Sigmoid colon (tissue), 7 donors: Measurements from ENCODE around the gene CTPS2. TPM values are rescaled to one million over a fixed set of nuclear protein-coding genes. Genes with fewer than 3 reads are reported as not detected.

Experiments
- DNase-seq: peaks from one replicate; pipeline ENCODE4 v3.0.0-alpha.2; 2019
- H3K27ac ChIP-seq, 4 donors: fragments of 200-600 bp; sonication (generic); one replicate each; pipeline ENCODE4 v1.5.1; 2016 to 2019; ENCODE audit warnings: mild to moderate bottlenecking in 1 of 4
- H3K27me3 ChIP-seq, 3 donors: fragments of 200-600 bp; sonication (generic); one replicate each; pipeline ENCODE4 v1.5.1; 2019; ENCODE audit warnings: mild to moderate bottlenecking in 1 of 3
- H3K36me3 ChIP-seq, 4 donors: fragments of 200-600 bp; sonication (generic); one replicate each; pipeline ENCODE4 v1.5.1; 2016 to 2019
- H3K4me1 ChIP-seq, 4 donors: fragments of 200-600 bp; sonication (generic); one replicate each; pipeline ENCODE4 v1.5.1; 2017 to 2019
- H3K4me3 ChIP-seq, 4 donors: fragments of 200-600 bp; sonication (generic); one replicate each; pipeline ENCODE4 v1.5.1; 2017 to 2019; ENCODE audit warnings: mild to moderate bottlenecking in 2 of 4, moderate library complexity in 1 of 4
- H3K9me3 ChIP-seq, 4 donors: fragments of 200-600 bp in 3 of 4; sonication (generic) in 3 of 4; one replicate each; pipeline versions ENCODE4 v1.5.1 to v1.6.1; 2013 to 2019
- CTCF ChIP-seq, 4 experiments: fragments of 450-650 bp in 3 of 4; fragments of 200-600 bp in 1 of 4; IDR thresholded peaks; one replicate each; pipeline ENCODE4 v1.5.1; 2016 to 2019; ENCODE audit warnings: antibody characterized with exemption in 4 of 4, mild to moderate bottlenecking in 3 of 4, moderate library complexity in 2 of 4
- EP300 ChIP-seq, 4 donors: sonication (generic); formaldehyde crosslinking; IDR thresholded peaks; one replicate each; pipeline ENCODE4 v1.6.1; 2017; ENCODE audit warnings: antibody characterized with exemption in 4 of 4
- POLR2A ChIP-seq, 2 donors: fragments of 450-650 bp; IDR thresholded peaks; one replicate each; pipeline ENCODE4 v1.6.1; 2016; ENCODE audit warnings: antibody characterized with exemption in 2 of 2, mild to moderate bottlenecking in 2 of 2, moderate library complexity in 2 of 2
- POLR2AphosphoS5 ChIP-seq, 4 donors: sonication (generic); formaldehyde crosslinking; IDR thresholded peaks; one replicate each; pipeline ENCODE4 v1.6.1; 2017; ENCODE audit warnings: antibody characterized with exemption in 4 of 4
- WGBS, 2 donors: extraction: QIAGEN DNeasy Blood & Tissue Kit; methylation state at CpG; one replicate each; pipeline ENCODE4 v1.1.7; 2013; 5-methylcytosine and 5-hydroxymethylcytosine counted together
- intact Hi-C: fragments of 100-400 bp; cut with DNase I; formaldehyde crosslinking; loops from one replicate; pipeline ENCODE4 v1.15.1; 2023
- polyA plus RNA-seq, 3 donors: library from polyadenylated mRNA; stranded (reverse); fragments of 200-250 nt; gene quantifications; one replicate each; pipeline ENCODE4 v1.2.3, GENCODE V29; 2013
- total RNA-seq, 4 donors: library from RNA; depleted of rRNA; stranded (reverse); fragments of >200 nt; gene quantifications; one replicate each; pipeline ENCODE4 v1.1.0, GENCODE V29; 2016
- donor health status: healthy with polysubstance abuse.
- donor health status: Bipolar disorder and iron deficiency.
- donor health status: healthy.

CTPS2 gene
- total and polyA plus RNA-seq, 7 donors, result 6.0 to 23.0 (median 11.7) TPM

- intact Hi-C loops, result no loop called here
- Histone ChIP-seq H3K27ac (no peak overlapping the region), H3K27me3 (peaks cover 0 to under 1% (median 0%) of the 10 kb centered on the region in 3 donors), H3K4me3 (no peak overlapping the region), H3K9me3 (no peaks in the 10 kb centered on the region), H3K4me1 (no peaks in the 10 kb centered on the region), H3K36me3 (no peaks in the 10 kb centered on the region)
- TF ChIP-seq EP300 (IDR thresholded peaks at IDR 0.05) (no peak), POLR2AphosphoS5 (IDR thresholded peaks at IDR 0.05) (no peak), CTCF (IDR thresholded peaks at IDR 0.05) (no peak), POLR2A (IDR thresholded peaks at IDR 0.05) (no peak)
- 17 to 67% methylated on average over 2 of the region's 2 CpGs for WGBS, 2 donors
- no peak for DNase-seq
Measured at GRCh38 chrX:16662402-16662801, 50.1 kb downstream of the CTPS2 start.

- TF ChIP-seq EP300 (IDR thresholded peaks at IDR 0.05) (no peak), CTCF (IDR thresholded peaks at IDR 0.05) (no peak), POLR2A (IDR thresholded peaks at IDR 0.05) (no peak), POLR2AphosphoS5 (IDR thresholded peaks at IDR 0.05) (no peak)
- intact Hi-C loops, result no loop called here
- Histone ChIP-seq H3K27ac (no peak overlapping the region), H3K4me1 (no peaks in the 10 kb centered on the region), H3K4me3 (no peak overlapping the region), H3K9me3 (no peaks in the 10 kb centered on the region), H3K27me3 (peaks cover 0 to 3% (median 0%) of the 10 kb centered on the region in 3 donors), H3K36me3 (no peaks in the 10 kb centered on the region)
- no peak for DNase-seq
- 90 to 91% methylated on average over 2 of the region's 2 CpGs for WGBS, 2 donors
Measured at GRCh38 chrX:16661495-16661894, 51.0 kb downstream of the CTPS2 start.

GRCh38 chrX:16659321-16659720 lies 53.1 kb downstream of the CTPS2 start:
- Histone ChIP-seq H3K27ac (no peak overlapping the region), H3K4me1 (no peaks in the 10 kb centered on the region)

GRCh38 chrX:16658284-16658683 lies 54.2 kb downstream of the CTPS2 start:
- TF ChIP-seq EP300 (IDR thresholded peaks at IDR 0.05) (no peak), POLR2A (IDR thresholded peaks at IDR 0.05) (no peak), POLR2AphosphoS5 (IDR thresholded peaks at IDR 0.05) (no peak), CTCF (IDR thresholded peaks at IDR 0.05) (no peak)
- H3K9me3 ChIP-seq, result no peaks in the 10 kb centered on the region

More at GRCh38 chrX:16659321-16659720, 53.1 kb downstream of the CTPS2 start:
- DNase-seq, result no peak
- Histone ChIP-seq H3K36me3 (no peaks in the 10 kb centered on the region), H3K9me3 (no peaks in the 10 kb centered on the region), H3K4me3 (no peak overlapping the region), H3K27me3 (peaks cover 0 to 3% (median 0%) of the 10 kb centered on the region in 3 donors)
- WGBS, 2 donors, result 89 to 93% methylated on average over 1 of the region's 1 CpG
- TF ChIP-seq CTCF (IDR thresholded peaks at IDR 0.05) (no peak), EP300 (IDR thresholded peaks at IDR 0.05) (no peak)
- intact Hi-C loops, result no loop called here

GRCh38 chrX:16654093-16654492 lies 58.4 kb downstream of the CTPS2 start:
- Histone ChIP-seq H3K4me1 (no peaks in the 10 kb centered on the region), H3K36me3 (no peaks in the 10 kb centered on the region), H3K27ac (no peak overlapping the region), H3K9me3 (no peaks in the 10 kb centered on the region), H3K4me3 (no peak overlapping the region), H3K27me3 (peaks cover 0 to 6% (median 0%) of the 10 kb centered on the region in 3 donors)
- intact Hi-C loops, result no loop called here
- TF ChIP-seq EP300 (IDR thresholded peaks at IDR 0.05) (no peak), POLR2AphosphoS5 (IDR thresholded peaks at IDR 0.05) (no peak), CTCF (IDR thresholded peaks at IDR 0.05) (no peak), POLR2A (IDR thresholded peaks at IDR 0.05) (no peak)
- DNase-seq, result no peak
- 59 to 95% methylated on average over 3 of the region's 3 CpGs for WGBS, 2 donors

More at GRCh38 chrX:16658284-16658683, 54.2 kb downstream of the CTPS2 start:
- H3K4me1 ChIP-seq, result no peaks in the 10 kb centered on the region
- 91 to 94% methylated on average over 2 of the region's 2 CpGs for WGBS, 2 donors
- no peaks in the 10 kb centered on the region for H3K36me3 ChIP-seq
- intact Hi-C loops, result no loop called here
- H3K27ac ChIP-seq, result no peak overlapping the region
- DNase-seq, result no peak
- peaks cover 0 to 3% (median 0%) of the 10 kb centered on the region in 3 donors for H3K27me3 ChIP-seq
- H3K4me3 ChIP-seq, result no peak overlapping the region
